SK-N-SH treated with all-trans-retinoic acid at 6 μM for 48 hours (cell line): ENCODE results near the gene EDC3.

ENCODE experiments used
- ARNTL ChIP-seq: fragments of 450-650 bp; formaldehyde crosslinking; IDR thresholded peaks from 2 replicates; pipeline ENCODE4 v1.5.0; 2020; ENCODE audit warnings: low read depth, mild to moderate bottlenecking, moderate library complexity, borderline replicate concordance
- CSDC2 ChIP-seq: fragments of 250-450 bp; sonication (Bioruptor Pico); IDR thresholded peaks from 2 replicates; pipeline ENCODE4 v1.5.0; 2020; ENCODE audit warnings: mild to moderate bottlenecking, moderate library complexity
- GLIS3 ChIP-seq: fragments of 250-450 bp; sonication (Bioruptor Pico); IDR thresholded peaks from 2 replicates; pipeline ENCODE4 v1.5.0; 2020; ENCODE audit warnings: mild to moderate bottlenecking, moderate library complexity
- OSR1 ChIP-seq: fragments of 250-450 bp; sonication (Bioruptor Pico); IDR thresholded peaks from 2 replicates; pipeline ENCODE4 v1.8.0; 2022; ENCODE audit warnings: moderate library complexity, mild to moderate bottlenecking, inconsistent platforms
- SNAI2 ChIP-seq: fragments of 250-450 bp; sonication (Bioruptor Pico); IDR thresholded peaks from 2 replicates; pipeline ENCODE4 v1.5.0; 2020; ENCODE audit warnings: mild to moderate bottlenecking, moderate library complexity
- TCF4 ChIP-seq: fragments of 250-450 bp; sonication (Bioruptor Pico); IDR thresholded peaks from 2 replicates; pipeline ENCODE4 v1.8.0; 2021; ENCODE audit warnings: mild to moderate bottlenecking, moderate library complexity, borderline replicate concordance
- TOX ChIP-seq: fragments of 250-450 bp; sonication (Bioruptor Pico); IDR thresholded peaks from 2 replicates; pipeline ENCODE4 v1.8.0; 2021; ENCODE audit warnings: mild to moderate bottlenecking, moderate library complexity, borderline replicate concordance
- ZC3H10 ChIP-seq: fragments of 250-450 bp; sonication (Bioruptor Pico); IDR thresholded peaks from 2 replicates; pipeline ENCODE4 v1.5.1; 2021; ENCODE audit warnings: mild to moderate bottlenecking, moderate library complexity
- ZFP3 ChIP-seq: fragments of 250-450 bp; sonication (Bioruptor Pico); IDR thresholded peaks from 2 replicates; pipeline ENCODE4 v1.5.0; 2020; ENCODE audit warnings: mild to moderate bottlenecking, moderate library complexity
- ZFP30 ChIP-seq: fragments of 450-650 bp; formaldehyde crosslinking; IDR thresholded peaks from 2 replicates; pipeline ENCODE4 v1.5.0; 2022; ENCODE audit warnings: mild to moderate bottlenecking, moderate library complexity
- ZNF565 ChIP-seq: fragments of 450-650 bp; formaldehyde crosslinking; conservative IDR thresholded peaks from 2 replicates; pipeline ENCODE4 v1.5.0; 2020; ENCODE audit warnings: low read depth, mild to moderate bottlenecking, moderate library complexity
- ZNF70 ChIP-seq: fragments of 450-650 bp; formaldehyde crosslinking; IDR thresholded peaks from 2 replicates; pipeline ENCODE4 v1.5.0; 2020; ENCODE audit warnings: mild to moderate bottlenecking, moderate library complexity
- ZNF8 ChIP-seq: fragments of 450-650 bp; formaldehyde crosslinking; IDR thresholded peaks from 2 replicates; pipeline ENCODE4 v1.5.0; 2020; ENCODE audit warnings: mild to moderate bottlenecking, moderate library complexity
- TF ChIP-seq, protein P1 (sequence below): fragments of 250-450 bp; sonication (Bioruptor Pico); IDR thresholded peaks from 2 replicates; pipeline ENCODE4 v1.8.0; 2020; ENCODE audit warnings: mild to moderate bottlenecking, moderate library complexity, borderline replicate concordance

DNA sequence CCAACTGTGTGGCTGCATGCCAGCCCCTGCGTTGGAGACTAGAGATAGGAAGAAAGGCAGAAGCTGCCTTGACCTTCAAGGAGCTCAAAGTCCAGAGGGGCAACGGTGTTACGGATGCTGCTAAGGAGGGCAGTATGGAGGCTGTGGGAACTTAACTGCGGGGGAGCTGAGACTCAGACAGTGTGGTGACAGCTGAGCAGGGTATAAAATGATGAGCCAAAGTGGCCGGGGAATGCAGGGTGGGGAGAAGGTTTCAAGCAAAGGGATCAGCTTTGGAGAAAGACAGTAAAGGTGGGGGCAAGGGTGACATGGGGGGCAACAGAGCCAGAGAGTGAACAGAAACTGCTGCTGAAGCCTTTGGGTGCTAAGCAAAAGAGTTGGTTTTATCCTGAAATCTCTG lies 46.6 kb upstream of the EDC3 start:
- TF ChIP-seq ZFP3 (CRISPR knock-in tag) (no peak), ZC3H10 (no peak), TOX (no peak), GLIS3 (CRISPR knock-in tag) (no peak), ZNF565 (CRISPR knock-in tag) (no peak), ZNF8 (CRISPR knock-in tag) (no peak), TCF4 (CRISPR knock-in tag) (no peak), ARNTL (CRISPR knock-in tag) (no peak), CSDC2 (no peak), SNAI2 (CRISPR knock-in tag) (no peak), ZNF70 (CRISPR knock-in tag) (no peak), ZFP30 (CRISPR knock-in tag) (no peak), OSR1 (CRISPR knock-in tag) (no peak)
- TF ChIP-seq, protein P1, sequence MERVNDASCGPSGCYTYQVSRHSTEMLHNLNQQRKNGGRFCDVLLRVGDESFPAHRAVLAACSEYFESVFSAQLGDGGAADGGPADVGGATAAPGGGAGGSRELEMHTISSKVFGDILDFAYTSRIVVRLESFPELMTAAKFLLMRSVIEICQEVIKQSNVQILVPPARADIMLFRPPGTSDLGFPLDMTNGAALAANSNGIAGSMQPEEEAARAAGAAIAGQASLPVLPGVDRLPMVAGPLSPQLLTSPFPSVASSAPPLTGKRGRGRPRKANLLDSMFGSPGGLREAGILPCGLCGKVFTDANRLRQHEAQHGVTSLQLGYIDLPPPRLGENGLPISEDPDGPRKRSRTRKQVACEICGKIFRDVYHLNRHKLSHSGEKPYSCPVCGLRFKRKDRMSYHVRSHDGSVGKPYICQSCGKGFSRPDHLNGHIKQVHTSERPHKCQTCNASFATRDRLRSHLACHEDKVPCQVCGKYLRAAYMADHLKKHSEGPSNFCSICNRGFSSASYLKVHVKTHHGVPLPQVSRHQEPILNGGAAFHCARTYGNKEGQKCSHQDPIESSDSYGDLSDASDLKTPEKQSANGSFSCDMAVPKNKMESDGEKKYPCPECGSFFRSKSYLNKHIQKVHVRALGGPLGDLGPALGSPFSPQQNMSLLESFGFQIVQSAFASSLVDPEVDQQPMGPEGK (CRISPR knock-in tag): no peak
